Peyer's patch (tissue), 4 donors: ENCODE data around the gene TACC2.

ENCODE experiments used
- POLR2A ChIP-seq, 2 donors: fragments of 450-650 bp; IDR thresholded peaks; one replicate each; pipeline ENCODE4 v1.5.1; 2017; ENCODE audit warnings: antibody characterized with exemption in 2 of 2, mild to moderate bottlenecking in 2 of 2, moderate library complexity in 2 of 2
- TF ChIP-seq, protein P1 (sequence below), 6 experiments: fragments of 450-650 bp in 4 of 6; fragments of 200-600 bp in 2 of 6; sonication (generic) in 1 of 6; IDR thresholded peaks; one replicate each; pipeline ENCODE4 v1.5.1; 2017 to 2019; ENCODE audit warnings: antibody characterized with exemption in 6 of 6, mild to moderate bottlenecking in 3 of 6, moderate library complexity in 1 of 6

DNA sequence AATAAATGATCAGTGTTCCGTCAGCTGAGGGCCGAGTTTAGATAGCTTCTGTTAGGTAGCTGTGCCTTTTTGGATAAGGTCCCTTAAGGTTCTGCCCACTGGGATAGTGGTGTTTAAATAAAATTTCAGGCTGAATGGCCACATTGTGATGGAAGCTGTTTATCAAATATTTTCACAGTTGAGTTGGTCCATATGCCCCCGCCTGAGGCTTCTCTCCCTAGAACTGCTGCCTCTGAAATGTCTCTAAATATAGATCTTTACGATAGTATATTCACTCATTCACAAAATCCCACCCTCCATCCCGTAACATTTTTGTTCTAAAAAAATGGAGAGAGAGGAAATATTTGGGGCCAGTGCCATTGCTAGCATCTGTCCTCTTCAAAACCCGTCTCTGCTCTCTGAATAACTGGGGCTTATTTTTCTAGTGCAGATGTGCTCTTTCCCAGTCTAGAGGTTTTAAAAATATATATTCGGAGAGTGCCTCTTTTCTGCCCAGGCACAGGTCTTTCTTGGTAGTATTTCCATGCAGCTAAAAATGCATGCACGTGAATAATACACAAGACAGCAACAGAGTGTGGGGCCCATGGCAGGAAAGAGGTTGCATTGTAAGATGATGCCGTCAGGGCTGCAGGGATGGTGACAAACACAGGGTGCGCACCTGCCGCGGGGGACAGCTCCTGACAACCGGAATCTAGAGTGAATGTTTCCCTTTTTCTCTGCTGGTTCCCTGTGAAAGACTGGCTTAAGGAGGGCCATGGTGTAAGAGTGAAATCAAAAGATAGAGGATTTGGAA lies 176.7 kb downstream of the TACC2 start:
- TF ChIP-seq, protein P1, sequence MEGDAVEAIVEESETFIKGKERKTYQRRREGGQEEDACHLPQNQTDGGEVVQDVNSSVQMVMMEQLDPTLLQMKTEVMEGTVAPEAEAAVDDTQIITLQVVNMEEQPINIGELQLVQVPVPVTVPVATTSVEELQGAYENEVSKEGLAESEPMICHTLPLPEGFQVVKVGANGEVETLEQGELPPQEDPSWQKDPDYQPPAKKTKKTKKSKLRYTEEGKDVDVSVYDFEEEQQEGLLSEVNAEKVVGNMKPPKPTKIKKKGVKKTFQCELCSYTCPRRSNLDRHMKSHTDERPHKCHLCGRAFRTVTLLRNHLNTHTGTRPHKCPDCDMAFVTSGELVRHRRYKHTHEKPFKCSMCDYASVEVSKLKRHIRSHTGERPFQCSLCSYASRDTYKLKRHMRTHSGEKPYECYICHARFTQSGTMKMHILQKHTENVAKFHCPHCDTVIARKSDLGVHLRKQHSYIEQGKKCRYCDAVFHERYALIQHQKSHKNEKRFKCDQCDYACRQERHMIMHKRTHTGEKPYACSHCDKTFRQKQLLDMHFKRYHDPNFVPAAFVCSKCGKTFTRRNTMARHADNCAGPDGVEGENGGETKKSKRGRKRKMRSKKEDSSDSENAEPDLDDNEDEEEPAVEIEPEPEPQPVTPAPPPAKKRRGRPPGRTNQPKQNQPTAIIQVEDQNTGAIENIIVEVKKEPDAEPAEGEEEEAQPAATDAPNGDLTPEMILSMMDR (IDR thresholded peaks at IDR 0.05), result no peak
- TF ChIP-seq POLR2A (IDR thresholded peaks at IDR 0.05), result no peak
